ENCODE measurements around the gene NSUN4.

NSUN4 gene

GRCh38 chr1:46408356-46409062 lies 67.9 kb downstream of the NSUN4 start:
- no peak for DNase-seq

DNA sequence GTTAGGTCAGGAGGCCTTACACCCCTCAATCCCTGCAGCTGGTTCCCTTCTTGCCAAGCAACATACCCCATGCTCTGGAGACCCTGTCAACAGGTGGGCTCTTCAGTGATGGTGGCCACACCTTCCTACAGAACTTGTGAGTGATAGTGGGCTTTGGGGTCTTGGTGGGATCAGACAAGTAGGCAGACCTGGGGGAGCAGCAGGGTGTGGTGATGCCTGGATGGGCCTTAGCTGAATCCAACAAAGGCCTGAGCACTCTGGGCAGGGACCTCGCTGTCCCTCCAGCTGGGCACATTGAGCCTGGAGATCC lies 68.4 kb downstream of the NSUN4 start:
- DNase-seq, result no peak

DNA sequence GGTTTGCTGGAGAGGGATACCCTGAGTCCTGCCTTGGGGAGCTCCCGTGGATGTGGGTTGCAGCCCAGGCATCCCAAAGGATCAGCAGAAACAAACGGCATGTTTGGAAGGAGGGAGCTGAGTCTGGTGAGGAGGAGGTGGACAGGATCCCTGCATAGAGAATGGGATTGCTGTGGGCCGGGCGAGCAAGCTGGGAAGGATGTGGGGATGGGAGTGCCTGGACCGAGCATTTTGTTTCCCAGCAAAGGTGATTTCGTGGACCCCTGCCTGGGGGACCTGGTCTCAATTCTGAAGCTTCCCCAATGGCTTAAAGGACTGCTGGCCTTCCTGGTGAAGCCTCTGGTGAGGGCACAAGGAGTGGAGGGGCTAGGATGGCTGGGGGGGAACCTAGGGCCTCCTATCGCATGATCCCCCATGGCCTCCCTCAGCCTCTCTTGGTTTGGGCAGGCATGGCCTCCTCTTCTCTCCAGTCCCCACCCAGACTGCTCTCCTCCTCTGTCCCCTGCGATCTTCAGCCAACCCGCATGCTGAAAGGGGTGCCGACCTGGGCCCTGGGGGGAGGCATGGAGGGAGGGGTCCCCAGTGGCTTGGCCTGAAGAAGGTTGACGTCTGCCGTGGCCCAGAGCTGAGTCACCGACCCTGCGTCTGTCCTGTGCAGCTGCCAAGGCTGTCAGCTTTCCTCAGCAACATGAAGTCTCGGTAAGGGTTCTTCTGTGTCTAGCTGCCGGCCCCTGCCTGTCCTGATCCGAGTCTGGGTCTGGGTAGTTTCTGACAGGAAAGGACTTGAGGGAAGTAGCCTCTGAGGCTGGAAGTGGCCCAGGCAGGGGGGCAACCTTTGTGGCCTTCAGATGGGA lies 69.8 kb downstream of the NSUN4 start:
- DNase-seq, result no peak

GRCh38 chr1:46411010-46411405 lies 70.4 kb downstream of the NSUN4 start:
- no peak for DNase-seq
